ENCODE results near the gene PIAS2. TPM values are rescaled to one million over a fixed set of nuclear protein-coding genes. Genes with fewer than 3 reads are reported as not detected.

The PIAS2 gene
- total and polyA plus RNA-seq, 9 of the 15 experiments (the other 6 are each of a cell fraction or from before 2014, with no cell fraction given), result 2.9 to 23.9 (median 12.0) TPM

DNA sequence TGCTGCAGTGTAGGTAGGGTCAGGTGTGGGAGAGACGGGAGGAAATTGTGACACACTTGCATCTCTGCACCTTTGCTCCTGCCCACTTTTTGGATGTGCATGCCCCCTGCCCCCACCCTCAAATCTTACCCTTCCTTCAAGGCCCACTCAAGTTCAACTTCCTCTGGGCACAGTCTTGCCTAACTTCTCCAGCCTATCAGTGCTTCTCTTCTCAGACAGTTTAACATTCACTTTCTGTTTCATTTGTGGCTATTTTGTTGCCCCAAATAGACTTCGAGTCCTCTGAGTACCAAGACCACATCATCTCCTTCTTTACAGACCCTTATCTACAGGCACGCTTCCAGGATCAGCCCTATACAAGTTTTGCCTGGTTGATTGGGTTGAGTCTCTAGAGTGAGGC, 163.1 kb downstream of the PIAS2 start:
- in situ Hi-C loops (cut with MboI), result no loop called here
- no peak overlapping the region for H3K4me2 ChIP-seq (ENCODE audit: insufficient read depth, low read length)
- H3K9me1 ChIP-seq (ENCODE audit: control insufficient read depth, insufficient read depth, low read length), result no peaks in the 10 kb centered on the region
- ATAC-seq (no peak), DNase-seq (ENCODE audit: extremely low read depth in 1 of 4, low spot score in 3 of 4) (no peak), FAIRE-seq (no peak)
- BruUV-seq (replicated peaks), result no TSS peak
- WGBS (ENCODE audit: insufficient coverage, low coverage, missing lambda C conversion rate), result 3% methylated on average over 3 of the region's 3 CpGs
- no peak overlapping the region for H3K9ac ChIP-seq (ENCODE audit: insufficient read depth in 1 of 2, low read depth in 2 of 2, low read length in 2 of 2)
- H3K27me3 ChIP-seq (ENCODE audit: control insufficient read depth in 2 of 2, insufficient read depth in 2 of 2, low read length in 2 of 2), result peaks cover 2 to 21% of the 10 kb centered on the region in 2 experiments; a peak in 3 of 5 replicates
- no peaks in the 10 kb centered on the region for H3K9me3 ChIP-seq (replicated peaks; ENCODE audit: control insufficient read depth, insufficient read depth, low read depth, low read length)
- no peaks in the 10 kb centered on the region for H3K36me3 ChIP-seq (ENCODE audit: control insufficient read depth, insufficient read depth, low read length)
- CTCF ChIA-PET (ENCODE audit: low intra/inter-chr PET ratio), result no interaction called here
- TF ChIP-seq NCOA6 (IDR thresholded peaks at IDR 0.05), result no peak
- TF ChIP-seq BCOR (IDR thresholded peaks at IDR 0.05), result no peak
- no peak for TF ChIP-seq HDAC1 (IDR thresholded peaks at IDR 0.05)
- TF ChIP-seq, protein P1, sequence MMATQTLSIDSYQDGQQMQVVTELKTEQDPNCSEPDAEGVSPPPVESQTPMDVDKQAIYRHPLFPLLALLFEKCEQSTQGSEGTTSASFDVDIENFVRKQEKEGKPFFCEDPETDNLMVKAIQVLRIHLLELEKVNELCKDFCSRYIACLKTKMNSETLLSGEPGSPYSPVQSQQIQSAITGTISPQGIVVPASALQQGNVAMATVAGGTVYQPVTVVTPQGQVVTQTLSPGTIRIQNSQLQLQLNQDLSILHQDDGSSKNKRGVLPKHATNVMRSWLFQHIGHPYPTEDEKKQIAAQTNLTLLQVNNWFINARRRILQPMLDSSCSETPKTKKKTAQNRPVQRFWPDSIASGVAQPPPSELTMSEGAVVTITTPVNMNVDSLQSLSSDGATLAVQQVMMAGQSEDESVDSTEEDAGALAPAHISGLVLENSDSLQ (IDR thresholded peaks at IDR 0.05), result no peak
- TF ChIP-seq, protein P2, sequence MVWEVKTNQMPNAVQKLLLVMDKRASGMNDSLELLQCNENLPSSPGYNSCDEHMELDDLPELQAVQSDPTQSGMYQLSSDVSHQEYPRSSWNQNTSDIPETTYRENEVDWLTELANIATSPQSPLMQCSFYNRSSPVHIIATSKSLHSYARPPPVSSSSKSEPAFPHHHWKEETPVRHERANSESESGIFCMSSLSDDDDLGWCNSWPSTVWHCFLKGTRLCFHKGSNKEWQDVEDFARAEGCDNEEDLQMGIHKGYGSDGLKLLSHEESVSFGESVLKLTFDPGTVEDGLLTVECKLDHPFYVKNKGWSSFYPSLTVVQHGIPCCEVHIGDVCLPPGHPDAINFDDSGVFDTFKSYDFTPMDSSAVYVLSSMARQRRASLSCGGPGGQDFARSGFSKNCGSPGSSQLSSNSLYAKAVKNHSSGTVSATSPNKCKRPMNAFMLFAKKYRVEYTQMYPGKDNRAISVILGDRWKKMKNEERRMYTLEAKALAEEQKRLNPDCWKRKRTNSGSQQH (CRISPR knock-in tag; IDR thresholded peaks at IDR 0.05), result no peak
- no peak for TF ChIP-seq TBP (optimal IDR thresholded peaks at IDR 0.05; ENCODE audit: low read depth, low read length)
- no peak for TF ChIP-seq SRSF7 (optimal IDR thresholded peaks at IDR 0.05; ENCODE audit: low read depth, low read length)
- TF ChIP-seq ZEB2 (IDR thresholded peaks at IDR 0.05), result no peak
- no peak for TF ChIP-seq SLC30A9 (CRISPR knock-in tag; IDR thresholded peaks at IDR 0.05)
- no peak for TF ChIP-seq ZNF3 (CRISPR knock-in tag; IDR thresholded peaks at IDR 0.05)
- TF ChIP-seq CAMTA2 (CRISPR knock-in tag; conservative IDR thresholded peaks at IDR 0.05), result no peak
- TF ChIP-seq, protein P3, sequence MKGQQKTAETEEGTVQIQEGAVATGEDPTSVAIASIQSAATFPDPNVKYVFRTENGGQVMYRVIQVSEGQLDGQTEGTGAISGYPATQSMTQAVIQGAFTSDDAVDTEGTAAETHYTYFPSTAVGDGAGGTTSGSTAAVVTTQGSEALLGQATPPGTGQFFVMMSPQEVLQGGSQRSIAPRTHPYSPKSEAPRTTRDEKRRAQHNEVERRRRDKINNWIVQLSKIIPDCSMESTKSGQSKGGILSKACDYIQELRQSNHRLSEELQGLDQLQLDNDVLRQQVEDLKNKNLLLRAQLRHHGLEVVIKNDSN (CRISPR knock-in tag; IDR thresholded peaks at IDR 0.05), result no peak
- TF ChIP-seq, protein P4, sequence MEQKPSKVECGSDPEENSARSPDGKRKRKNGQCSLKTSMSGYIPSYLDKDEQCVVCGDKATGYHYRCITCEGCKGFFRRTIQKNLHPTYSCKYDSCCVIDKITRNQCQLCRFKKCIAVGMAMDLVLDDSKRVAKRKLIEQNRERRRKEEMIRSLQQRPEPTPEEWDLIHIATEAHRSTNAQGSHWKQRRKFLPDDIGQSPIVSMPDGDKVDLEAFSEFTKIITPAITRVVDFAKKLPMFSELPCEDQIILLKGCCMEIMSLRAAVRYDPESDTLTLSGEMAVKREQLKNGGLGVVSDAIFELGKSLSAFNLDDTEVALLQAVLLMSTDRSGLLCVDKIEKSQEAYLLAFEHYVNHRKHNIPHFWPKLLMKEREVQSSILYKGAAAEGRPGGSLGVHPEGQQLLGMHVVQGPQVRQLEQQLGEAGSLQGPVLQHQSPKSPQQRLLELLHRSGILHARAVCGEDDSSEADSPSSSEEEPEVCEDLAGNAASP (IDR thresholded peaks at IDR 0.05), result no peak
- no peak overlapping the region for H3K27ac ChIP-seq (ENCODE audit: extremely low read depth, low read depth, low read length)
- no peak overlapping the region for H3K4me3 ChIP-seq
- no peaks in the 10 kb centered on the region for H4K20me1 ChIP-seq (replicated peaks; ENCODE audit: control insufficient read depth, insufficient read depth, low read length)
- intact Hi-C loops (cut with micrococcal nuclease), result no loop called here
- no peaks in the 10 kb centered on the region for H3K79me2 ChIP-seq (ENCODE audit: control insufficient read depth, insufficient read depth, low read length)
- peaks cover 0 to 4% of the 10 kb centered on the region in 2 experiments; a peak in 1 of 5 replicates for H3K4me1 ChIP-seq (replicated peaks in 1 of 2; ENCODE audit: control insufficient read depth in 2 of 2, insufficient read depth in 2 of 2, low read length in 2 of 2)
- H2AFZ ChIP-seq (ENCODE audit: low read depth, low read length), result no peak overlapping the region
- POLR2A ChIA-PET, result no interaction called here
